A549 (cell line): ENCODE measurements around the gene NECTIN1. TPM values are rescaled to one million over a fixed set of nuclear protein-coding genes. Genes with fewer than 3 reads are reported as not detected.

Experiments used
- ATAC-seq, 2 experiments: fragments of 200-7000 bp in 1 of 2; fragments of >200 bp in 1 of 2; cut with Nextera tagmentation in 1 of 2; cut with Tn5 transposase in 1 of 2; 3 replicates each; pipeline versions ENCODE4 v1.8.0 to v1.9.1; 2018 to 2020; ENCODE audit warnings: mild to moderate bottlenecking in 1 of 2, moderate library complexity in 1 of 2
- CTCF ChIA-PET: fragments of 300-600 bp; sonication (Branson Sonifier 250); formaldehyde crosslinking; extraction: SDS; loops from one replicate; lab custom pipeline; 2021; ENCODE audit warnings: antibody characterized with exemption, inconsistent platforms; lab: Yijun Ruan, JAX
- POLR2A ChIA-PET: fragments of 350-600 bp; formaldehyde crosslinking; extraction: SDS; loops from one replicate; lab custom pipeline; 2021; ENCODE audit warnings: antibody characterized with exemption, inconsistent platforms; lab: Yijun Ruan, JAX
- DNase-seq, 2 experiments: peaks; one replicate each; pipeline versions ENCODE4 v3.0.0 to v3.0.0-alpha.2; 2011 to 2016; ENCODE audit warnings: low read depth in 1 of 2, low spot score in 1 of 2
- FAIRE-seq: peaks from 2 replicates; lab custom pipeline; 2011; peaks lifted over from hg19 to GRCh38; lab: Jason Lieb, UNC
- H3K27ac ChIP-seq, 2 experiments: fragments of >200 bp; sonication (Bioruptor Twin); formaldehyde crosslinking; 3 replicates each; pipeline ENCODE4 v1.5.1; 2016 to 2017
- H3K4me1 ChIP-seq: fragments of >200 bp; sonication (Bioruptor Twin); formaldehyde crosslinking; 3 replicates; pipeline ENCODE4 v1.6.1; 2016
- H3K4me2 ChIP-seq: fragments of >200 bp; sonication (Bioruptor Twin); formaldehyde crosslinking; 3 replicates; pipeline ENCODE4 v1.6.1; 2016
- H3K4me3 ChIP-seq: fragments of >200 bp; sonication (Bioruptor Twin); formaldehyde crosslinking; 3 replicates; pipeline ENCODE4 v1.5.1; 2016
- H3K9me3 ChIP-seq: fragments of >200 bp; sonication (Bioruptor Twin); formaldehyde crosslinking; 3 replicates; pipeline ENCODE4 v1.6.1; 2016
- BHLHE40 ChIP-seq: IDR thresholded peaks from 2 replicates; pipeline ENCODE4 v1.6.1; 2012; ENCODE audit warnings: low read depth, low read length, inconsistent platforms
- CHD2 ChIP-seq: fragments of 150-350 bp; IDR thresholded peaks from 2 replicates; pipeline ENCODE4 v1.6.1; 2014; ENCODE audit warnings: low read length; ENCODE audit not compliant: partially characterized antibody
- CHD4 ChIP-seq: fragments of 200-600 bp; sonication (generic); IDR thresholded peaks from 2 replicates; pipeline ENCODE4 v1.6.1; 2016; ENCODE audit warnings: antibody characterized with exemption, mild to moderate bottlenecking, borderline replicate concordance
- ESRRA ChIP-seq: fragments of 150-350 bp; IDR thresholded peaks from 2 replicates; pipeline ENCODE4 v1.6.1; 2014; ENCODE audit warnings: mild to moderate bottlenecking, low read length, borderline replicate concordance
- FOSL2 ChIP-seq, 2 experiments: fragments of 450-650 bp in 1 of 2; fragments of >200 bp in 1 of 2; sonication (Bioruptor Twin) in 1 of 2; formaldehyde crosslinking; IDR thresholded peaks; 2 replicates each; pipeline versions ENCODE4 v1.5.0 to v1.6.1; 2016 to 2020; ENCODE audit warnings: mild to moderate bottlenecking in 1 of 2, moderate library complexity in 1 of 2
- GATA3 ChIP-seq: IDR thresholded peaks from 2 replicates; pipeline ENCODE4 v1.6.1; 2012; ENCODE audit warnings: borderline replicate concordance
- HDAC2 ChIP-seq: fragments of 200-600 bp; sonication (generic); IDR thresholded peaks from 2 replicates; pipeline ENCODE4 v1.6.1; 2016
- HEYL ChIP-seq: fragments of 250-450 bp; sonication (Bioruptor Pico); IDR thresholded peaks from 2 replicates; pipeline ENCODE4 v1.8.0; 2021; ENCODE audit warnings: mild to moderate bottlenecking, moderate library complexity
- HOXB13 ChIP-seq: fragments of 250-450 bp; sonication (Bioruptor Pico); IDR thresholded peaks from 2 replicates; pipeline ENCODE4 v1.5.0; 2020; ENCODE audit warnings: low read depth, mild to moderate bottlenecking, moderate library complexity
- JUN ChIP-seq, 2 experiments: fragments of >200 bp; sonication (Bioruptor Twin); formaldehyde crosslinking; IDR thresholded peaks; 2 replicates in 1 of 2; 3 replicates in 1 of 2; pipeline ENCODE4 v1.6.1; 2016 to 2017
- JUNB ChIP-seq: fragments of >200 bp; sonication (Bioruptor Twin); formaldehyde crosslinking; IDR thresholded peaks from 2 replicates; pipeline ENCODE4 v1.6.1; 2016
- NR3C1 ChIP-seq: fragments of >200 bp; sonication (Bioruptor Twin); formaldehyde crosslinking; IDR thresholded peaks from 3 replicates; pipeline ENCODE4 v1.6.1; 2017
- PHF8 ChIP-seq: fragments of 200-600 bp; sonication (generic); IDR thresholded peaks from 2 replicates; pipeline ENCODE4 v1.6.1; 2016; ENCODE audit warnings: low read depth, mild to moderate bottlenecking, antibody characterized with exemption, moderate library complexity, borderline replicate concordance
- POLR2A ChIP-seq: IDR thresholded peaks from 2 replicates; pipeline ENCODE4 v1.6.1; 2012; ENCODE audit warnings: mild to moderate bottlenecking, low read length
- POLR2AphosphoS2 ChIP-seq: conservative IDR thresholded peaks from 2 replicates; pipeline ENCODE4 v1.6.1; 2012; ENCODE audit warnings: low read length, improper control_type of control experiment, inconsistent platforms
- RARB ChIP-seq: fragments of 250-450 bp; sonication (Bioruptor Pico); IDR thresholded peaks from 2 replicates; pipeline ENCODE4 v1.8.0; 2021; ENCODE audit warnings: mild to moderate bottlenecking, moderate library complexity
- RNF2 ChIP-seq: fragments of 200-600 bp; sonication (generic); IDR thresholded peaks from 2 replicates; pipeline ENCODE4 v1.6.1; 2016; ENCODE audit warnings: low read depth, mild to moderate bottlenecking, antibody characterized with exemption, moderate library complexity, borderline replicate concordance
- SMC3 ChIP-seq: fragments of >200 bp; sonication (Bioruptor Twin); formaldehyde crosslinking; IDR thresholded peaks from 3 replicates; pipeline ENCODE4 v1.6.1; 2018; ENCODE audit warnings: inconsistent platforms
- SREBF2 ChIP-seq: fragments of 450-650 bp; IDR thresholded peaks from 2 replicates; pipeline ENCODE4 v1.6.1; 2014; ENCODE audit warnings: mild to moderate bottlenecking, moderate library complexity
- TFCP2L1 ChIP-seq: fragments of 250-450 bp; sonication (Bioruptor Pico); IDR thresholded peaks from 2 replicates; pipeline ENCODE4 v1.5.0; 2021; ENCODE audit warnings: mild to moderate bottlenecking
- ZNF302 ChIP-seq: fragments of 250-450 bp; sonication (Bioruptor Pico); IDR thresholded peaks from 2 replicates; pipeline ENCODE4 v1.9.0; 2021; ENCODE audit warnings: inconsistent platforms, mild to moderate bottlenecking, moderate library complexity
- ZSCAN20 ChIP-seq: fragments of 250-450 bp; sonication (Bioruptor Pico); IDR thresholded peaks from 2 replicates; pipeline ENCODE4 v1.8.0; 2022; ENCODE audit warnings: mild to moderate bottlenecking, moderate library complexity
- WGBS: methylation state at CpG from one replicate; pipeline ENCODE4 v1.1.6; 2017; ENCODE audit errors: missing lambda C conversion rate; 5-methylcytosine and 5-hydroxymethylcytosine counted together
- polyA plus RNA-seq, 4 experiments: library from polyadenylated mRNA; depleted of rRNA in 3 of 4; stranded (reverse); fragments of >200 nt; fragmentation: RNase III in 1 of 4; extraction: RNeasy Plus Mini Kit Qiagen cat#74134 plus additional on column Dnase treatment in 1 of 4; gene quantifications; 2 replicates in 3 of 4; 3 replicates in 1 of 4; pipeline ENCODE4 v1.2.3, GENCODE V29; 2011 to 2017
- TF ChIP-seq, protein P1 (sequence below): fragments of >200 bp; sonication (Bioruptor Twin); formaldehyde crosslinking; IDR thresholded peaks from 2 replicates; pipeline ENCODE4 v1.6.1; 2016
- TF ChIP-seq, protein P2 (sequence below): IDR thresholded peaks from 2 replicates; pipeline ENCODE4 v1.6.1; 2012
- TF ChIP-seq, protein P3 (sequence below): fragments of 450-650 bp; IDR thresholded peaks from 2 replicates; pipeline ENCODE4 v1.6.1; 2014; ENCODE audit warnings: antibody characterized with exemption
- TF ChIP-seq, protein P4 (sequence below): fragments of >200 bp; sonication (Bioruptor Twin); formaldehyde crosslinking; IDR thresholded peaks from 3 replicates; pipeline ENCODE4 v1.5.1; 2016

NECTIN1 gene
- polyA plus RNA-seq, 2 of the 4 experiments (the other 2 are of a cell fraction): 2.2 to 5.5 TPM

DNA sequence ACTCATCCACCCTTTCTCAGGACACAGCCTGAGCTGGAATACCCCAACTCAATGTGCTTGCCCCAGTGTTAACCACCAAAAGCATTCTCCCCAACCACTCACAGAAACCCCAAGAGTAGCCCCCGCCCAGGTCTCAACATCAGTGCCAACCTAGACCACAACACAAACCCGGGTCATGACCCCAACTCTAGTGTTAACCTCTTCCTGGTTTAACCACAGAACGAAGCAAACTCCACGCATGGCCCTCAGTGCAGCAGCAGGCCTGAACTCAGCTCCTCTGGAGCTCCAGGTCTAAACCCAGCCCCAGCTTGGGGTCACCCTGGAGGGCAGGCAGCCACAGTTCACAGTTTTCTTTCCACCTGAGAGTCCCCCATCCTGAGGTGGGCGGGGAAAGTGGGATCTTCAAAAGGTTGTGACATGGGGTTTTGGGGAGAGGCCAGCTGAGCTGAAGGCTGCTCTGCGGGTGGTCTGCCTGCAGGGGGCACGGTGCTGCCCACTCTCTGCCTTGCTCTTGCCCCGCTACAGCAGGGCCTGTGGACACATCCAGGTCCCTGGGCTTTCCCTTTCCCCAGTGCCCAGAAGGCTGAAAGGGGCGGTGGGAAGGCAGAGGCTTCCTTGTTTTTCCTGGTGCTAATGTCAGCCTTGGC, 37.9 kb downstream of the NECTIN1 start:
- ChIA-PET CTCF (interaction anchor here (1.0 kb wide), 1 partner anchor 38 kb away, joined by 4 read pairs; the partner anchor contains the start of gene NECTIN1), POLR2A (no interaction called here)
- H3K4me2 ChIP-seq: no peak overlapping the region
- WGBS: 78% methylated on average over 4 of the region's 9 CpGs
- no peak overlapping the region for H3K4me3 ChIP-seq
- TF ChIP-seq HEYL (CRISPR knock-in tag) (no peak), NR3C1 (no peak), CHD4 (no peak), PHF8 (no peak), SMC3 (no peak), POLR2A (no peak), ZSCAN20 (CRISPR knock-in tag) (no peak), ZNF302 (no peak), JUNB (no peak), RNF2 (no peak), TFCP2L1 (CRISPR knock-in tag) (no peak), GATA3 (no peak), BHLHE40 (no peak), ESRRA (no peak), SREBF2 (no peak), CHD2 (no peak)
- TF ChIP-seq, protein P1, sequence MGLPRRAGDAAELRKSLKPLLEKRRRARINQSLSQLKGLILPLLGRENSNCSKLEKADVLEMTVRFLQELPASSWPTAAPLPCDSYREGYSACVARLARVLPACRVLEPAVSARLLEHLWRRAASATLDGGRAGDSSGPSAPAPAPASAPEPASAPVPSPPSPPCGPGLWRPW: no peak
- TF ChIP-seq, protein P2, sequence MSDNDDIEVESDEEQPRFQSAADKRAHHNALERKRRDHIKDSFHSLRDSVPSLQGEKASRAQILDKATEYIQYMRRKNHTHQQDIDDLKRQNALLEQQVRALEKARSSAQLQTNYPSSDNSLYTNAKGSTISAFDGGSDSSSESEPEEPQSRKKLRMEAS: no peak
- TF ChIP-seq, protein P3, sequence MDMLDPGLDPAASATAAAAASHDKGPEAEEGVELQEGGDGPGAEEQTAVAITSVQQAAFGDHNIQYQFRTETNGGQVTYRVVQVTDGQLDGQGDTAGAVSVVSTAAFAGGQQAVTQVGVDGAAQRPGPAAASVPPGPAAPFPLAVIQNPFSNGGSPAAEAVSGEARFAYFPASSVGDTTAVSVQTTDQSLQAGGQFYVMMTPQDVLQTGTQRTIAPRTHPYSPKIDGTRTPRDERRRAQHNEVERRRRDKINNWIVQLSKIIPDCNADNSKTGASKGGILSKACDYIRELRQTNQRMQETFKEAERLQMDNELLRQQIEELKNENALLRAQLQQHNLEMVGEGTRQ: no peak
- no peak for FAIRE-seq
- DNase-seq: no peak
- no peaks in the 10 kb centered on the region for H3K9me3 ChIP-seq
- ATAC-seq: no peak
- H3K27ac ChIP-seq: no peak overlapping the region
- H3K4me1 ChIP-seq: 0 out of 3 replicates have a peak, but pooled peaks cover 3% of the 10 kb centered on the region

DNA sequence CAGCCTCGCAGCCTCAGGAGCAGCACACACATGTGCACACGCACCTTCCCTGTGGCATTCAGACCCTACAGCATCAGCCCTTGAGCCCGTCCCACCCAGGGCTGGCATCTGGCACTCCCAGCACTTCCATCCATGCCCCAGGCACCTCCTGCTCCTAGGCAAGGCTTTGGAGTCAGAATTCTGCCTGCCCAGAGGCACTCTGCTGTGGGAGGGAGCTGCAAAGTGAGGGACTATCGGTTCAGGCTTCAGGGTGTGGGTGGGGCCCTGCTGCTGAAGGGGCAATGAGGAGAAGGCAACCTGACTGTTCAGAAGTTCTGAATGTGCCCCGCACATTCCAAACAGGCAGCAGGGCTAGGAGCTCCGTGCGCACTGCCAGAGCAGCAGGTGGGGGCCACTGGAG, 39.7 kb downstream of the NECTIN1 start:
- H3K9me3 ChIP-seq: no peaks in the 10 kb centered on the region
- FAIRE-seq: no peak
- no peak overlapping the region for H3K27ac ChIP-seq
- DNase-seq: no peak
- POLR2A ChIA-PET: no interaction called here
- 60% methylated on average over 3 of the region's 7 CpGs for WGBS
- no peak for TF ChIP-seq HDAC2
- no peak for TF ChIP-seq FOSL2 (IDR thresholded peaks at IDR 0.05)
- TF ChIP-seq FOSL2 (CRISPR knock-in tag; IDR thresholded peaks at IDR 0.05): no peak
- TF ChIP-seq POLR2AphosphoS2: no peak
- CTCF ChIA-PET: interaction anchor here (0.7 to 1.8 kb wide), 2 partner anchors 14 to 40 kb away, joined by 3 to 6 read pairs; partner anchors contain the start of gene NECTIN1
- peaks cover 1% of the 10 kb centered on the region; the same call in 2 of the 3 replicates for H3K4me1 ChIP-seq
- H3K4me3 ChIP-seq: no peak overlapping the region
- ATAC-seq: no peak
- no peak overlapping the region for H3K4me2 ChIP-seq

DNA sequence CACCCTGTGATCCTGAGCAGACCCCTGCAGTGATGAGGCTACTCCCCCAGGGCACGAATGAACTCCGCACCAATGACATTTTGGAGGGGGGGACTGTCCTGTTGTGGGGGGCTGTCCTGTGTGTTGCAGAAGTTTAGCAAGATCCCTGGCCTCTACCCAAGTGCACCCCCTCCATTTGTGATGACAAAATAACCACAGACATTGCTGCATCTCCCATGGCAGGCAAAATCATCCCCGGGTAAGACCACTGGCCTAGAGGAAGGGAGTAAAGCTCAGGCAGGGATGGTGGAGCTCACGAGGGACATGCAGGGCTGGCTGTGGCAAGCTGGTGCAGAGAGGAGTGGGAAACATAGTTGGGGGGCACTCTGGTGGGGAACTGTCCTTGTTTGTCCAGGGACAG, 40.6 kb downstream of the NECTIN1 start:
- no peak for DNase-seq
- FAIRE-seq: no peak
- Histone ChIP-seq H3K9me3 (no peaks in the 10 kb centered on the region), H3K4me1 (peaks cover 5% of the 10 kb centered on the region; the same call in 2 of the 3 replicates), H3K4me2 (no peak overlapping the region), H3K27ac (no peak overlapping the region), H3K4me3 (no peak overlapping the region)
- TF ChIP-seq, protein P4, sequence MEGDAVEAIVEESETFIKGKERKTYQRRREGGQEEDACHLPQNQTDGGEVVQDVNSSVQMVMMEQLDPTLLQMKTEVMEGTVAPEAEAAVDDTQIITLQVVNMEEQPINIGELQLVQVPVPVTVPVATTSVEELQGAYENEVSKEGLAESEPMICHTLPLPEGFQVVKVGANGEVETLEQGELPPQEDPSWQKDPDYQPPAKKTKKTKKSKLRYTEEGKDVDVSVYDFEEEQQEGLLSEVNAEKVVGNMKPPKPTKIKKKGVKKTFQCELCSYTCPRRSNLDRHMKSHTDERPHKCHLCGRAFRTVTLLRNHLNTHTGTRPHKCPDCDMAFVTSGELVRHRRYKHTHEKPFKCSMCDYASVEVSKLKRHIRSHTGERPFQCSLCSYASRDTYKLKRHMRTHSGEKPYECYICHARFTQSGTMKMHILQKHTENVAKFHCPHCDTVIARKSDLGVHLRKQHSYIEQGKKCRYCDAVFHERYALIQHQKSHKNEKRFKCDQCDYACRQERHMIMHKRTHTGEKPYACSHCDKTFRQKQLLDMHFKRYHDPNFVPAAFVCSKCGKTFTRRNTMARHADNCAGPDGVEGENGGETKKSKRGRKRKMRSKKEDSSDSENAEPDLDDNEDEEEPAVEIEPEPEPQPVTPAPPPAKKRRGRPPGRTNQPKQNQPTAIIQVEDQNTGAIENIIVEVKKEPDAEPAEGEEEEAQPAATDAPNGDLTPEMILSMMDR: no peak
- TF ChIP-seq HOXB13 (CRISPR knock-in tag) (no peak), JUN (IDR thresholded peaks at IDR 0.05) (no peak), ZSCAN20 (CRISPR knock-in tag) (no peak), RARB (CRISPR knock-in tag) (no peak), CHD4 (no peak)
- WGBS: 63% methylated on average over 4 of the region's 4 CpGs
- POLR2A ChIA-PET: no interaction called here
- CTCF ChIA-PET: interaction anchor here (1.1 to 1.8 kb wide), 3 partner anchors 22 to 420 kb away, joined by 3 to 6 read pairs (median 4); partner anchors contain the start of gene NECTIN1
- no peak for ATAC-seq
